Neural progenitor cell (in vitro differentiated cells): ENCODE measurements around the gene KANK3. TPM values are rescaled to one million over a fixed set of nuclear protein-coding genes. Genes with fewer than 3 reads are reported as not detected.

Source experiments
- DNase-seq: peaks from one replicate; pipeline ENCODE4 v3.0.0-alpha.2; 2016; ENCODE audit warnings: low spot score
- H2AFZ ChIP-seq: fragments of 200-600 bp; sonication (generic); replicated peaks from 2 replicates; pipeline ENCODE4 v1.6.1; 2016; ENCODE audit warnings: antibody characterized with exemption
- H3F3A ChIP-seq: fragments of 200-600 bp; sonication (generic); 2 replicates; pipeline ENCODE4 v1.6.1; 2016; ENCODE audit warnings: antibody characterized with exemption, low read depth
- H3K27ac ChIP-seq: fragments of 200-600 bp; sonication (generic); 2 replicates; pipeline ENCODE4 v1.5.1; 2016; ENCODE audit warnings: mild to moderate bottlenecking
- H3K27me3 ChIP-seq: fragments of 200-600 bp; sonication (generic); 2 replicates; pipeline ENCODE4 v1.6.1; 2016; ENCODE audit warnings: mild to moderate bottlenecking, moderate library complexity
- H3K36me3 ChIP-seq: fragments of 200-600 bp; sonication (generic); 2 replicates; pipeline ENCODE4 v1.5.1; 2016
- H3K4me1 ChIP-seq: fragments of 200-600 bp; sonication (generic); 2 replicates; pipeline ENCODE4 v1.6.1; 2016; ENCODE audit warnings: mixed run types
- H3K4me2 ChIP-seq: fragments of 200-600 bp; sonication (generic); 2 replicates; pipeline ENCODE4 v1.6.1; 2016
- H3K4me3 ChIP-seq: fragments of 200-600 bp; sonication (generic); 2 replicates; pipeline ENCODE4 v1.5.1; 2016
- H3K79me2 ChIP-seq: fragments of 200-600 bp; sonication (generic); 2 replicates; pipeline ENCODE4 v1.6.1; 2016; ENCODE audit warnings: low read depth
- H3K9ac ChIP-seq: fragments of 200-600 bp; sonication (generic); 2 replicates; pipeline ENCODE4 v1.6.1; 2016
- H3K9me3 ChIP-seq: fragments of 200-600 bp; sonication (generic); 2 replicates; pipeline ENCODE4 v1.5.1; 2016; ENCODE audit warnings: low read depth
- H4K20me1 ChIP-seq: fragments of 200-600 bp; sonication (generic); 2 replicates; pipeline ENCODE4 v1.6.1; 2016; ENCODE audit warnings: low read depth
- H3K27ac Mint-ChIP-seq: 3 replicates; pipeline ENCODE4 v1.8.0; 2021; ENCODE audit warnings: mixed read lengths
- H3K27me3 Mint-ChIP-seq: 2 replicates; pipeline ENCODE4 v1.8.0; 2022; ENCODE audit warnings: low read depth, mild to moderate bottlenecking, inconsistent platforms, moderate library complexity, mixed read lengths; ENCODE audit not compliant: insufficient read depth
- H3K36me3 Mint-ChIP-seq: 3 replicates; pipeline ENCODE4 v1.8.0; 2021; ENCODE audit warnings: mixed read lengths
- H3K4me1 Mint-ChIP-seq: 3 replicates; pipeline ENCODE4 v1.8.0; 2021; ENCODE audit warnings: mixed read lengths
- H3K4me3 Mint-ChIP-seq: 3 replicates; pipeline ENCODE4 v1.8.0; 2021; ENCODE audit warnings: mild to moderate bottlenecking, moderate library complexity, mixed read lengths
- H3K9me3 Mint-ChIP-seq: 3 replicates; pipeline ENCODE4 v1.8.0; 2020; ENCODE audit warnings: mixed read lengths
- EZH2 ChIP-seq: fragments of 200-600 bp; sonication (generic); IDR thresholded peaks from 2 replicates; pipeline ENCODE4 v1.6.1; 2017; ENCODE audit warnings: antibody characterized with exemption, mild to moderate bottlenecking, moderate library complexity
- EZH2phosphoT487 ChIP-seq: fragments of 200-600 bp; sonication (generic); IDR thresholded peaks from 2 replicates; pipeline ENCODE4 v1.6.1; 2017; ENCODE audit warnings: antibody characterized with exemption
- total RNA-seq: library from RNA; depleted of rRNA; stranded (reverse); fragments of >200 nt; gene quantifications from 2 replicates; pipeline ENCODE4 v1.2.3, GENCODE V29; 2015; ENCODE audit warnings: low replicate concordance
- TF ChIP-seq, protein P1 (sequence below): fragments of 200-600 bp; sonication (generic); IDR thresholded peaks from 2 replicates; pipeline ENCODE4 v1.5.1; 2017; ENCODE audit warnings: antibody characterized with exemption, mild to moderate bottlenecking

Gene KANK3
- total RNA-seq, 1 donor from 2014 or later: not detected

DNA sequence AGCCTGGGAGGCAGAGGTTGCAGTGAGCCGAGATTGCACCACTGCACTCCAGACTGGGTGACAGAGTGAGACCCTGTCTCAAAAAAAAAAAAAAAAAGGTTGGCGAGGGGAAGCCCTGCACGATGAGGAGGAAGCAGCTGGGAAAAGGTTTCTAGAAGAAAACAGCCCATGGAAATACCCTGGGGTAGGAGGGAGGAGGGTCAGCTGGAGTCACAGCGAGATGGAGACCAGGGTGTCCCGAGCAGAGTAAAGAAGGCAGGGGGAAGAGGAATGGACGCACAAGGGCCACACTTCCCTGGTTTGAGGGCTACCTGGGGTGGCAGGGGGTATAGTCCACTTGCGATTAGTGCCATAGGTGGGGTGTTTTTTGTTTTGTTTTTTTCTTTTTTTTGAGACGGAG, 6.4 kb downstream of the KANK3 start:
- Histone ChIP-seq H4K20me1 (peaks cover 19% of the 10 kb centered on the region), H3F3A (peaks cover 20% of the 10 kb centered on the region), H3K4me2 (no peak overlapping the region), H3K79me2 (no peaks in the 10 kb centered on the region), H3K27ac (no peak overlapping the region), H3K36me3 (no peaks in the 10 kb centered on the region), H3K27me3 (peaks cover 92% of the 10 kb centered on the region), H3K4me1 (peaks cover 9% of the 10 kb centered on the region), H3K4me3 (no peak overlapping the region), H3K9ac (no peak overlapping the region), H2AFZ (no peak overlapping the region), H3K9me3 (no peaks in the 10 kb centered on the region)
- Mint-ChIP-seq H3K27me3 (peaks cover 42% of the 10 kb centered on the region), H3K27ac (no peak overlapping the region), H3K36me3 (no peaks in the 10 kb centered on the region), H3K9me3 (no peaks in the 10 kb centered on the region), H3K4me1 (peaks cover 6% of the 10 kb centered on the region), H3K4me3 (no peak overlapping the region)
- no peak for DNase-seq
- TF ChIP-seq EZH2phosphoT487: no peak
- TF ChIP-seq EZH2: no peak
- TF ChIP-seq, protein P1, sequence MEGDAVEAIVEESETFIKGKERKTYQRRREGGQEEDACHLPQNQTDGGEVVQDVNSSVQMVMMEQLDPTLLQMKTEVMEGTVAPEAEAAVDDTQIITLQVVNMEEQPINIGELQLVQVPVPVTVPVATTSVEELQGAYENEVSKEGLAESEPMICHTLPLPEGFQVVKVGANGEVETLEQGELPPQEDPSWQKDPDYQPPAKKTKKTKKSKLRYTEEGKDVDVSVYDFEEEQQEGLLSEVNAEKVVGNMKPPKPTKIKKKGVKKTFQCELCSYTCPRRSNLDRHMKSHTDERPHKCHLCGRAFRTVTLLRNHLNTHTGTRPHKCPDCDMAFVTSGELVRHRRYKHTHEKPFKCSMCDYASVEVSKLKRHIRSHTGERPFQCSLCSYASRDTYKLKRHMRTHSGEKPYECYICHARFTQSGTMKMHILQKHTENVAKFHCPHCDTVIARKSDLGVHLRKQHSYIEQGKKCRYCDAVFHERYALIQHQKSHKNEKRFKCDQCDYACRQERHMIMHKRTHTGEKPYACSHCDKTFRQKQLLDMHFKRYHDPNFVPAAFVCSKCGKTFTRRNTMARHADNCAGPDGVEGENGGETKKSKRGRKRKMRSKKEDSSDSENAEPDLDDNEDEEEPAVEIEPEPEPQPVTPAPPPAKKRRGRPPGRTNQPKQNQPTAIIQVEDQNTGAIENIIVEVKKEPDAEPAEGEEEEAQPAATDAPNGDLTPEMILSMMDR: no peak

DNA sequence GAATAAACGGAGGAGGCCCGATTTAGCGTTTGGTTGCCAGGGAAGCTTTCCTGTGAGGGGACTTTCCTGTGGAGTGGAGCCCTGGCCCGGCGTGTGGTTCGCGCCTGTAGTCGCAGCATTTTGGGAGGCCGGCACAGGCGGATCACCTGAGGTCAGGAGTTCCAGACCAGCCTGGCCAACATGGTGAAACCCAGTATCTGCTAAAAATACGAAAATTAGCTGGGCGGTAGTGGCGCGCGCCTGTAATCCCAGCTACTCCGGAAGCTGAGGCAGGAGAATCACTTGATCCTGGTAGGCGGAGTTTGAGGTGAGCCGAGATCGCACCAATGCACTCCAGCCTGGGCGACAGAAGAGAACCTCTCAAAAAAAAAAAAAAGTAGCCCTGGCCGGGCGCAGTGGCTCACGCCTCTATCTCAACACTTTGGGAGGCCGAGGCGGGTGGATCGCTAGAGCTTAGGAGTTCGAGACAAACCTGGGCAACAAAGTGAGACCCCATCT, 6.9 kb downstream of the KANK3 start:
- TF ChIP-seq EZH2 (no peak), EZH2phosphoT487 (no peak)
- TF ChIP-seq, protein P1: no peak
- Histone ChIP-seq H3K27ac (no peak overlapping the region), H3K4me2 (no peak overlapping the region), H2AFZ (no peak overlapping the region), H3K36me3 (no peaks in the 10 kb centered on the region), H3K9me3 (no peaks in the 10 kb centered on the region), H3K4me1 (peaks cover 9% of the 10 kb centered on the region), H3K27me3 (peaks cover 92% of the 10 kb centered on the region), H3F3A (peaks cover 19% of the 10 kb centered on the region), H3K9ac (no peak overlapping the region), H3K79me2 (no peaks in the 10 kb centered on the region), H4K20me1 (peaks cover 19% of the 10 kb centered on the region), H3K4me3 (no peak overlapping the region)
- Mint-ChIP-seq H3K4me3 (peak overlapping the region; percentile 75), H3K4me1 (peaks cover 6% of the 10 kb centered on the region), H3K36me3 (no peaks in the 10 kb centered on the region), H3K27ac (no peak overlapping the region), H3K9me3 (no peaks in the 10 kb centered on the region), H3K27me3 (peaks cover 42% of the 10 kb centered on the region)
- DNase-seq: peak; percentile 29

DNA sequence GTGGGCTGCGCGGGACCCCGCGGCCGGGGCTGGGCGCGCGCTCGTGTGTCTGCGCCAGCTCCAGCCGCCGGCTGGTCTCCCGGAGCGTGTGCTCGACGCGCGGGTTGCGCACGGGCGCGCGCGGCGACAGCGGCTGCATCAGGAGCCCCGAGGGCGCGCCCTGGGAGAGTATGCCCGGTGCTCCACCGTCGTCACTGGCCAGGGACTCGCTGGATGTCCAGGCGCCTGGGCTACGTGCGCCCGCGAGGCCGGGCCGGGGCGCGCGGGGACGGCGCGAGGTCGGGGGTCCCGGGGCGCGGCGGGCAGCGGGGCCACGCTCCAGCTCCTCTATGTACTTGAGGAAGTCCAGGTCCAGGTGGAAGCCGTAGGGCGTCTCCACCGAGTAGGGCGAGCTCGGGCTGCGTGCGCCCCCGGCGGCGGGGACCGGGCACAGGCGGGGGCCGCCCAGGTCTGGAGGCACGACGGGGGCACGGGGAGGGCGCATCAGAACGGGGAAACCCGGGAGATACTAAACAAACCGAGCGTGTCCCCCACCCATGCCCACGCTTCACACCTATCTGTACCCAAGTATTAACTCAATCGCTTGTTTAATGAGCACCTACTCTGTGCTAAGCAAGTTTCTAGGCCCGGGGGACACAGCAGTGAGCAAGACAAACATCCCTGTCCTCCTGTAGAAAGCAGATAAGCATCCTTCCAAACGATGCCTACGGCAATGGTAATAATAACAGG, 7.6 kb downstream of the KANK3 start:
- no peak overlapping the region for H3K27ac ChIP-seq
- no peak overlapping the region for H3K9ac ChIP-seq
- no peak overlapping the region for H3K27ac Mint-ChIP-seq
- H3K4me3 ChIP-seq: peak overlapping the region; percentile 48
- H3K4me3 Mint-ChIP-seq: peak overlapping the region; percentile 75
- H3K4me2 ChIP-seq: peak overlapping the region; percentile 77
- peak overlapping the region; percentile 50 for H2AFZ ChIP-seq
- peaks cover 9% of the 10 kb centered on the region for H3K4me1 ChIP-seq
- peaks cover 19% of the 10 kb centered on the region for H4K20me1 ChIP-seq
- H3K79me2 ChIP-seq: no peaks in the 10 kb centered on the region
- H3F3A ChIP-seq: peaks cover 13% of the 10 kb centered on the region
- H3K9me3 ChIP-seq: no peaks in the 10 kb centered on the region
- H3K27me3 ChIP-seq: peaks cover 90% of the 10 kb centered on the region
- H3K36me3 ChIP-seq: no peaks in the 10 kb centered on the region
- no peaks in the 10 kb centered on the region for H3K9me3 Mint-ChIP-seq
- TF ChIP-seq EZH2phosphoT487: no peak
- TF ChIP-seq, protein P1: peak; percentile 52
- H3K27me3 Mint-ChIP-seq: peaks cover 47% of the 10 kb centered on the region
- DNase-seq: no peak
- peaks cover 3% of the 10 kb centered on the region for H3K4me1 Mint-ChIP-seq
- no peaks in the 10 kb centered on the region for H3K36me3 Mint-ChIP-seq
